HG02642 (cell line): ENCODE measurements around the gene SAMD9L.

Experiments
- ATAC-seq: cut with Tn5 transposase; IDR thresholded peaks from one replicate; pipeline ENCODE4 v1.9.1; 2021; ENCODE audit warnings: mild to moderate bottlenecking; ENCODE audit not compliant: unreplicated experiment, poor library complexity

The SAMD9L gene

DNA sequence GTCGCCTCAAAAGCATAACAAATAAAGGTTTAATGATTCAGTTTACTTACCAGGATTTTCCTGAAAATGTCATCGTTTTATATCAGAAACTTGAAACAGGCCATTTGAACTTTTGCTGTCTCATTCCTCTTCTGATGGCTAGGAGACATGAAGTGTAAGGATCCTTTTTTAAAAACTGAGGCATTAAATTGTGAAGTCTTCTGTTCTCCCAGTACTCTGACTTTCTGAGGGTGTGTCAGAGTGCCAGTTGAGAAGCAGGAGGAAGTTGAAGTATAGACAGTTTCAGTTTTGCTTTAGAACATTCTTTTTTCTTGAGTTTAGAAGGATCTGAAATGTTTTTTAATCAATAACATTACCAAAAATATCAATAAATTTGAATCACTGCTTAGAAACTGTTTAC is at the start of gene SAMD9L:
SAMD9L (minus strand) TSS at position 242 of the 400 bp plus-strand sequence. CDS start 12,414 bp downstream, outside the sequence.
- peak; percentile 60 for ATAC-seq

DNA sequence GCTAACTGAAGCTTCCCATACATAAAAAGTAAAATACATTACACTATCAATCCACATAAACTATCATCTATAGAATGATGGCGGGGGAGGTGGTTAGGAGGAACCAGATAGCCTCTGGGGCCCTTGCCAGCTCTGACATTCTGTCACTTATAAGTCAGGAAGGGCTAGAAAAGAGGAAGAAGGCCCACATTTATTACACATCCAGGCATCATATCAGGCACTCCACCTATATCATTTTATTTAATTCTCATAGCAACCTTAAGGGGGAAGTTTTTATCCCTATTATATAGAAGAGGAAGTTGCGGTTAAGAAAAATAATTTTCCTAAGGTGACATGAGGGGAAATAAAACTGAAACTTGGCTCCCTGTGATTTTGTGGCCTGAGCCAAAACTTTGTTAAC is 48.2 kb upstream of the SAMD9L start:
- ATAC-seq = no peak

DNA sequence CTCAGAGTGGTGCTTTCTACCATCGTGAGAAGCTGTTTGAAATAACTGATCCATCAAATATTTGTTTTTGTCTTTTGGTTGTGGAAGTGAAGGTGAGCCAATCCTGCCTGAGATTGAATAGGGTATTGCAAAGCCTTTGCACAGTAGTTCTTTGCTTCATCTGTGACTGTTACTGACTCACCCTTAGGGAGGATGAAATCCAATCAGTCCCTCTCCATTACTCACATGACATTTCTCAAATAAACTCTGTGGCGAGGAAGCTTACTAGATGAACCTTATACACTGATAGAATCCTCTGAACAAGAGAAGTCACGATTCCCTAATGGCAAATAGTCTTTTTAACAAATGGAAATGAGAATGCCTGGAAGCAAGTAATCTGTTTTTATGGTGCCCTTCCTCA is 46.2 kb upstream of the SAMD9L start:
- ATAC-seq = no peak

DNA sequence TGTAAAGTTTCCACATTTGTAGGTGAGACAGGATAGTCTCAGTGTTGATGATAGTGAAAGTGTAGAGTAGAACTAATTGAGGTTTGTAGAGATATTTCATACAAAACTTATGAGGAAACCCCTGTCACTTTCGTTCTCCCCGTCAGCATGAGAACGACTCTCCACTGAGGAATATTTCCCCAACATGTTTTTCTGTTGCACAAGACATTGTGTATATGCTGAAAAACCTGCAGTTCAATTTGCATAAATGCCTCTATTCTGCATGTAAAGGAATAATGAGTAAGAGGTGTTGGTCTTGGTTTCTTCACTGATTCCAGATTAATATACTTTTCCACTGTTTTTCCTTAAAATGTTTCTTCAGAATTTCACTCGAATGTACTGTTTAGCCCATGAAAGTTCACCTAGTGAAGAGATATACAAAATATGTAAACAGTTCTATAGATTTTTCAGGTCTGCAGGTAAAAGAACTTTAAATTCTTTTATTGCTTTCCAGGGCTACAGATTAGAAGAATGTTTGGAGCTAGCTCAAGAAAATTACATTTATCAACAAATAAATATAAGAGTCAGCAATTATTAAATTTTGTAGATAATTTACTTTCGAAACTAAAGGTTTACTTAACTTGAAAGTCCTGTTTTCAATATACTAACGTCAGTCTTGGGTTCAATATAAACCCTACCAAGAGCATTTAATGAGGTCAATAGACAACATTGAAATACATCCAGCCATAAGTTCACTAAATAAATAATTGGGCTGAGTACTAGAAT is 40.9 kb upstream of the SAMD9L start:
- no peak for ATAC-seq

DNA sequence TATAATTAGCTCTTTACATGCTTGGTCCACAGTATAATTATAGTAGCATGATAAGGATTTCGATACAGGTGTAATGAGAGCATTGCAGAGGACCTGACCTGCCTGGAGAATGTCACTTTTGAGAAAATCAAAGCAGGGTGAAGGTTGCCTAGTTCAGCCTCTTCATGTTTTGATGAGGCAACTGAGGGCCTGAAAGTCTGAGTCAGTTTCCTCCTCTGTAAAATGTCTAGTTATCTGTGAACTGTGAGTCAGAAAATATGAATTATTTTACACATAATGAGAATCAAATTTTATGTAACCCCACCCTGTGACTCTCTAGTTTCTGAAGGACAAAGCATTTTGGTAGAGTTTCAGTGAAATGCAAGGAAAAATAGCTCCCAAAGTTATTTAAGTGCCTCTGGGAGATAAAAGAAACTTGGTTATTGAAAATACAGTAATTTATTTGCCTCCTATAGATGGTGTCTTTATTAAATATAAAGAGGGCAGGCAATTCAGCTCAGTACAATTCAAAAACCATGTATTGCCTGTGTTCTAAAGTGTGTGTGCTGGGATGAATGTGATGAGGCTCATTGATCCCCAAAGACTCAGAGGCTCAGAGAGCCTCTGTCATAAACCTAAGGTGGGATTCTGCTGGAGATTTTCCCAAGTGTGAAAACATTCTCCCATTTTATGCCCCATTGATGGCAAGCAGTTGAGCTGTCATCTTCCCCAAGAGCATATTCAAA is 37.3 kb upstream of the SAMD9L start:
- no peak for ATAC-seq

DNA sequence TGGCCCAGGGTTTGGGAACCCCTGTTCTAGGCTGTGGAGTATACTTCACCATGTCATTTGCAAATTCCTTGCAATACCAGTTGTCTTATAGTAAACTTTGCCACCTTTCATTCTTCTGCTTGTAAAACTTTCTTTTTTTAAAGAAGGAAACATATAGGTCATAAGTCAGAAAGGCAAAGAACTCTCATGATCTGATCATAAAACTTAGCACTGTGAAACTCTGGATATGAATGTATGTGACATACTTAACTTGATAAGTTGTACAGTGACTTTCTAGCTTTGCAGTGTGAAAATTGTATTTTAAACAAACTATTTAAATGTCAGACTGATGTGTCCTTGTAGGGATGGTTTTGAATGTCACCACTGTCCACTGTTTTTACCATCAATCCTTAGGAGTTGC is 31.0 kb upstream of the SAMD9L start:
- ATAC-seq = no peak

DNA sequence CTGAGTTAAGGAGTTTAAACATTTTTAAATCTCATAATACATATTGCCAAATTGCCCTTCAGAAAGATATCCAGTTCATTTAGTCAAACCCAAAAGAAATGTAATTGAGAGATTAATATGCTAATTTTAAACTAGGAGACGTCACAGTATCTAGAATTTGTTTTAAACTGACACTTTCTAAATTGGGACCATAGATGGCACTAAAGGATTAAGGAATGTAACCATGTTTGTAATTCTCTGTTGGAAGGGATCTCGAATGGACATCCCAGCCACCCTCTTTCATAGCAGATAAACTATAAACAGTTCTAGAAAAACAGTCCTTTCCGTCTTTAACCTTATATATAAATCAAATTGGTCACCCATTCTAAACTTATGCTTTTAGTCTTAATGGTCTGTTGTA is 30.0 kb upstream of the SAMD9L start:
- no peak for ATAC-seq

DNA sequence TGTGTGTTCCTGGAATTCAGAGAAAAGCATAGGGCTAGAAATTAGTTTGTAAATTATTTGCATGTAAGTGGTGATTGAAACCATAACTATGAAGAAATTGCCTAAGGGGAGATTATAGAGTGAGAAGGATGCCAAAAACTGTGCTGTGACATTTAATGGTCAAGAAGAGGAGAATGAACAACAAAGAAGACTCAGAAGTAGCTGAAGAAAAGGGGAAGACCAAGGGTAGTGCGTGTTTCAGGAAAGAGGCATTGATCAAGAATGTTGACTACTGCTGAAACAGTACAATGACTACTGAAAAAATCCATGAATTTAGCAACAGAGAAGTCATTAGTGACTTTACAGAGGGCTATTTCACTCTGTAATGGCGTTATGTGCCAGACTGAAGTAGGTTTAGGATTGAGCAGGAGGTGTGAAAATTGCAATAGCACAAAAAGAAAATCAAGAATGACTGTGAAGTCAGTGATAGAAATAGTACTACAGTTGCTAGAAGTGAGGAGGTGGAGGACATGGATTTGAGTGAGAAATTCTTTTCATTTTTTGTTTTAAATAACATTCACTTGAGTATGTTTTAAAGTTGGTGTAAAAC is 28.9 kb upstream of the SAMD9L start:
- no peak for ATAC-seq

DNA sequence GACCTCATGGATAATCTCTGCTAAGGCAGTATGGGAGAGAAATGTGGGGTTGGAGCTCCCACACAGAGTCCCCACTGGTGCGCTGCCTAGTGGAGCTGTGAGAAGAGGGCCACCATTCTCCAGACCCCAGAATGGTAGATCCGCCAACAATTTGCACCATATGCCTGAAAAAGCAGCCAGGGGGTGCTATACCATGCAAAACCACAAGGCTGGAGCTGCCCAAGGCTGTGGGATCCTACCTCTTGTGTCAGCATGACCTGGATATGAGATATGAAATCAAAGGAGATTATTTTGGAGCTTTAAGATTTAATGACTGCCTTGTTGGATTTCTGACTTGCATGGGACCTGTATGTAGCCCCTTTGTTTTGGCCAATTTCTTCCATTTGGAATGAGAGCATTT is 27.0 kb upstream of the SAMD9L start:
- no peak for ATAC-seq

DNA sequence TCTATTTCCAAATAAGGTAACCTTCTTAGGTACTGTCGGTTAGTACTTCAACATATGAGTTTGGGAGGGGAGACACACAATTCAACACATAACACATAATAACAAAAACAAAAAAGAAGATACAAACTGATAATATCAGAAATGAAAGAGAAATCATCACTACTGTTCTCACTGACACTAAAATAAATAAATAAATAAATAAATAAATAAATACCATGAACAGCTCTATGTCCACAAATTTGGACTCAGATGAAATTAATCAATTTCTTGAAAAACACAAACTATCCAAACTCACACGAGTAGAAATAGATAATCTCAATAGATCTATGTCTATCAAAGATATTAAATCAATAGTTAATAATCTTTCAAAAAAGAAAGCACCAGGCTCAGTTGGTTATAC is 24.5 kb upstream of the SAMD9L start:
- no peak for ATAC-seq

DNA sequence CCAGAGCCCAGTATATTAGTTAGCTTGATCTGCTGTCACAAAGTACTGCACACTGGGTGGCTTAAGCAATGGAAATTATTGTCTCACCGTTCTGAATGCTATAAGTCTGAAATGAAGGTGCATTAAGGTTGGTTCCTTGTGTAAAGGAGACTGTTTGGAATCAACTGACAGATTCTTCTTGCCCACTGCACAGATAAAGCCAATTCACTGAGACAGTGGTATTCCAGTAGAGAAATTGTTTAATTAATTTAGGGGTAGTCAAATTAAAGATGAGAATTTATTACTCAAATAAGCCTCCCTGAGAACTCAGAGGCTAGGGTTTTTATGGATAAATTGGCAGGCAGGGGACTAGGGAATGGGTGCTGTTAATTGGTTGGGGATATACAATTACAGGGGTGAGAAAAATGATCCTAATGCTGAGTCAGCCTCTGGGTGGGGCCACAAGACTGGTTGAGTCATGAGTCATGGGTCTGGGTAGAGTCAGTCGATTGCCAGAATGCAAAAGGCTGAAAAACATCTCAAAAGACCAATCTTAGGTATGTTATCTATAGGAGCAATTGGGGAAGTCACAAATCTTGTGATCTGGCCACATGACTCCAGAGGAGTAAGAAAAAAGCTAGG is 23.5 kb upstream of the SAMD9L start:
- no peak for ATAC-seq

DNA sequence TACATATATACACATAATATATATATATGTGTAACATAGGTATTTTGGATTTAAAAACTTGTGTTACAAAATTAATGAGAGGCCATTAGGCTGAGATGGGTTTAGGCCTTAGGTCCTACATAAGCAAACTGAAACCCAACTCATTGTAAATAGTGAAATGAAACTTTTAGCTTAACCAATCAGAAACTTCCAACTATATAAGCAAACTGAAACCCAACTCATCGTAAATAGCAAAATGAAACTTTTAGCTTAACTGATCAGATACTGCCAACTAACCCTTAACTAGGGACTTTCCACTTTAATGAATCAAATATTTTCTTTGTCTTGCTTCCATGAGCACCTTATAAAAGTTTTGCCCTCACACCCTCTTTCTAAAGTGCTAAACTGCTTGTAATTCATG is 17.3 kb upstream of the SAMD9L start:
- ATAC-seq = peak; percentile 98

DNA sequence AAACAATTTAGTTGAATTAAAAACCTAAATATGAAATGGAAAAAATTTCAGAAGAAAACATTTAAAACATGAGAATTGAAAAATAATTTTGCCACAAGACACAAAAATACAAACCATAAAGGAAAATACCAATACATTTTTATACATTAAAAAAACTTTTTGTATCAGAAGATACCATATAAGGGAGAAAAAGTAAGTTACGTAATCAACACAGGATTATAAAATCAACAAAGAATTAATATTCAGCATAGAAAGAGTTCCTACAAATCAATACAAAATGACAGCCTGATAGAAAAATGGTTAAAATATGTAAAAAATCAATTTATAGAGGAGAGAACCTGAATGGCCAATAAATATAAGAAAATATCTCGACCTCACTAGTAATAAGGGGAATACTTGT is 16.6 kb upstream of the SAMD9L start:
- no peak for ATAC-seq

DNA sequence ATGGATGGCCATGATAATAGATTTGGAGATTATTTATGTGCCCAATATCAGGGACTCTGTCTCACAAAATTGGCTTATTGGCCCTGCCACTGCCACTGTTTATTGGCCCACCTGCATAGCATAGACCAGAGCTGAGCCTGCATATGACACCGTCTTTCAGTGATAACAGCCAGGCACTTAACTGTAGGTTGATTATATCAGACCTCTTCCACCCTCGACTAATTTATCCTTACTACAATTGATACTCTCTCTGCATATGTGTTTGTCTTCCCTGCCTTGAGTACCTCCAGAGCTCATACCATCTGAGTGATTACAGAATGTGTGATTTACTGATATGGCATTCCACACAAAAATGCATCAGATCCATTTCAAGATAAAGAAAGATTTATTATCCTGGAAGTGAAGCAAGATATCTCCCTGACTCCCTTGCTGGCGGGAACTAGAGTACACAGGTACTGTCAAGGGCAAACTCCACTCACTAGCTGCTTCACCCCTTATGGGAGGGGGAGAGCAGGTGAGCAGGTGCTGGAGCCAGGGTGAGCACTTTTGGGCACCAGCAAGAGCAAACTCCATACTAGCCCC is 13.1 kb upstream of the SAMD9L start:
- no peak for ATAC-seq

DNA sequence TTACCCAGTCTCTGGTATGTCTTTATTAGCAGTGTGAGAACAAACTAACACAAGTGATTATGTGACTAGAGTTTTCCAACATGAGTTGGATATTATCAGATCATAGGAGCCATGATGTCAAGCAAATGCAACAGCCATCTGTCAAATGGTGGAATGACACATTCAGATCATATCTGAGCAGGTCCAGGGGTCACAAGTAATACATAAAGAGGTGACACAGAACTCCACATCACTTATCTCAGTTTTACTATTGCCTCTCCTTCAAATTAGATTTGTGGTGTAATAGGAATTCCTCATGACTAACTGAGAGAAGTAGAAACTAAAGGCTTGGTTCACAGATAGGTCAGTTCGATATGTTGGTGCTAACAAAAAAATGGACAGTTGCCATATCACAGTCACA is 12.2 kb upstream of the SAMD9L start:
- no peak for ATAC-seq

DNA sequence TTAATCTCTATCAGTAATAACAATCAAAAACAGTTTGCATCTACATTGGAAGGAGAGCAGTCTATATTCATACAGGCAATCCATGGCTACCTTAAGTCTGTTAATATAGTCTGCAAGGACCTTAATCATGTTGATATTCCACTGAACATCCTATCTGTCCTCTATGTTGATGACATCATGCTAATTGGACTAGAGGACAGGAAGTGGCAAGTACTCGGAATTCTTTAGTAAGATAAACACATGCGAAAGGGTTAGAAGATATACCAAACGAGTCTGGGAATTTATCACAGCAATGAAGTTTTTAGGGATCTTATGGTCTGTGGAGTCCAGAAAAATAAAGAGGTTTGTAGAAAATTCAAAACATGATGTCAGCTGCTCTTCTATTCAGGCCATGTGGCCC is 11.3 kb upstream of the SAMD9L start:
- no peak for ATAC-seq

DNA sequence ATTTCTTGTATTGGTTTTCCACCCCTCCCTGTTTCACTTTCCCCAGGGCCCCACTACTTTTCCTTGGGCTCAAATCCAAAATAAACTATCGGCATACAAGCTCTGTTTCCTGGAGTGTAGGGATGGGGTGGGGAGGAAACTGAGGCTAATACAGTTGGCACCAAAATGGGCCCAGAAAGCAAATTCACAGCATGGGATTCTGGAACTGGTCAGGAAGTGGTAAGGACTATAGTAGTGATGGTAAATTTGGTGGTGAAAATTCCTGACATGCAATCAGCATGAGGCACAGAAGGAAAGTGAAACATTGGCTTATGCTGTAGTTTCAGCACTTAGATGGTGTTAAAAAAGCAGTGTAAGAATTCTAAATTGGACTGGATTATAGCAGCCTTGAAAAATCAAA is 8.7 kb upstream of the SAMD9L start:
- no peak for ATAC-seq

DNA sequence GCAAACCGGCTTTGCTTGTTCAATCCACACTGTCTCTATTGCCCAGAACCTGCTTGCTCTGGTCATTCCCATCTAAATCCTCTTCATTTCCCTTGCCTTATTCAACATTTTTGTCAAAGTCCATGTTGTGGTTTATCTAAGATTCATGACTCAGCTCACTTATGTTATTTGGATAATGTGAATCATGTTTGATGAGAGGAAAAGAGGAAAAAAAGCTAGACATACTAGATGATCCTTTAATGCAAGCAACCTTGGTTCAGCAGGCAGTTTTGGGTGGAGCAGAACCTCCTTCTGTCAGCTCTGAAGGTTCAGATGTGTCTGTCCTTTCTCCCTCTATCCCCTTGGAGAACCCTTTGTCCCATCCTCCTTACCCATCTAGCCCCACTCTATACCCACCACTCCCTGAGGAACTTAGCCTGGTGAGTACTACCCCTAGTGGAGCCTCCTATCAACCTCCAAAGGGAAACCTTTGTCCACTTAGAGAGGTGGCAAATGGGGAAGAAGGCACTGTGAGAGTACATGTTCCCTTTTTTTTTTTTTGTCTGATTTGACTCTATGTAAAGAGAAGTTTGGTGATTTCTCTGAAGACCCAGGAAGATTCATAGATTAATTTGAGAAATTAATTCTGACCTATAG is 2.1 kb upstream of the SAMD9L start:
- no peak for ATAC-seq

DNA sequence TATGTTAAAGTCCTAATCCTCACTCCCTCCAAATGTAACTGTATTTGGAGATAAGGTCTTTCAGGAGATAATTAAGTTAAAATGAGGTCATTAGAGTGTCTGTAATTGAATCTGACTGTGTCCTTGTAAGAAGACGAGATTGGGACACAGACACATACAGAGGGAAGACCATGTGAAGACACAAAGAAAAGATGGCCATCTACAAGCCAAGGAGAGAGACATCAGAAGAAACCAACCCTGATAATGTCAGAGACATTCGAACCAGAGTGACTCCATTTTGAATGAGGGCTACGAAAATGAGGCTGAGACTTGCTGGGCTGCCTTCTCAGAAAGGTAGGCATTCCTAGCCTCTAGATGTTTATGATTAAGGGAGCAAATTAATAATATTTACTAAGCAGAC is 542 bp upstream of the SAMD9L start:
- ATAC-seq = no peak

DNA sequence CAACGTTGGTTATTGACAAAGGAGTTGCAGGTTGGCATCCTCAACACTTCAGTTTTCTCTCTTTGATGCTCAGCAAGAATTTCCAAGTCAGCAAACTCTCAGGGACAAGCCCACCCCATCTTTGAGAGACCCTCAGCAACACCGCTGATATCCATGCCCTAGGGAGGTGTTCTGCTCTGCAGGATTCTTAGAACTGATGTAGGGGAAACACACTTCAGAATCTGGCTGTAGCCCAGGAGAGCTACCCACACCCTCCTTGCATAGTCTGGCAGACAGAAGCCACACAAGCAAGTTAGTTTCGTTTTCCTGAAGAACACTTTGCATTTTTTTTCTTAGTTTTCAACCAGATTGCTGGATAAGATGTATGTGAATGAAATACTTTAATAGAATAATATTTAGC is 822 bp downstream of the SAMD9L start:
- ATAC-seq = peak; percentile 85
